HepG2 (cell line): Measurements from ENCODE around the gene CEACAM16.

ENCODE experiments used
- CENPBD1 ChIP-seq: sonication (generic); formaldehyde crosslinking; IDR thresholded peaks from 2 replicates; pipeline ENCODE4 v1.8.0; 2022; ENCODE audit warnings: missing genetic modification reagents, low read depth, mild to moderate bottlenecking, borderline replicate concordance
- CHD4 ChIP-seq: fragments of 200-600 bp; sonication (generic); IDR thresholded peaks from 2 replicates; pipeline ENCODE4 v1.7.0; 2017; ENCODE audit warnings: mild to moderate bottlenecking, low read length, borderline replicate concordance
- IRX3 ChIP-seq: sonication (generic); formaldehyde crosslinking; IDR thresholded peaks from 2 replicates; pipeline ENCODE4 v1.8.1; 2023; ENCODE audit warnings: mild to moderate bottlenecking, low read depth, missing genetic modification reagents, borderline replicate concordance
- SMAD3 ChIP-seq: sonication (generic); formaldehyde crosslinking; IDR thresholded peaks from 2 replicates; pipeline ENCODE4 v1.4.0; 2020; ENCODE audit warnings: missing genetic modification reagents
- SOX6 ChIP-seq, 2 experiments: fragments of 450-650 bp in 1 of 2; sonication (generic) in 1 of 2; formaldehyde crosslinking in 1 of 2; IDR thresholded peaks; 2 replicates each; pipeline versions ENCODE4 v1.4.0 to v1.6.1; 2017 to 2020; ENCODE audit warnings: antibody characterized with exemption in 1 of 2, mild to moderate bottlenecking in 1 of 2, missing genetic modification reagents in 1 of 2
- ZBTB2 ChIP-seq: sonication (generic); formaldehyde crosslinking; IDR thresholded peaks from 2 replicates; pipeline ENCODE4 v1.8.0; 2022; ENCODE audit warnings: low read depth, missing genetic modification reagents
- ZC3H4 ChIP-seq: sonication (generic); formaldehyde crosslinking; IDR thresholded peaks from 2 replicates; pipeline ENCODE4 v1.4.0; 2020; ENCODE audit warnings: missing genetic modification reagents, borderline replicate concordance
- TF ChIP-seq, protein P1 (sequence below): sonication (generic); formaldehyde crosslinking; IDR thresholded peaks from 2 replicates; pipeline ENCODE4 v1.4.0; 2020; ENCODE audit warnings: missing genetic modification reagents, borderline replicate concordance
- TF ChIP-seq, protein P2 (sequence below): sonication (generic); formaldehyde crosslinking; IDR thresholded peaks from 2 replicates; pipeline ENCODE4 v1.5.0; 2020; ENCODE audit warnings: mild to moderate bottlenecking, missing genetic modification reagents, moderate library complexity
- TF ChIP-seq, protein P3 (sequence below): sonication (generic); formaldehyde crosslinking; IDR thresholded peaks from 2 replicates; pipeline ENCODE4 v1.4.0; 2020; ENCODE audit warnings: mild to moderate bottlenecking, missing genetic modification reagents

GRCh38 chr19:44758596-44758995 is 59.6 kb downstream of the CEACAM16 start:
- TF ChIP-seq IRX3 (no peak), CENPBD1 (CRISPR knock-in tag) (no peak), SOX6 (IDR thresholded peaks at IDR 0.05) (no peak), SOX6 (CRISPR knock-in tag; IDR thresholded peaks at IDR 0.05) (no peak), SMAD3 (CRISPR knock-in tag) (no peak), ZC3H4 (CRISPR knock-in tag) (no peak), CHD4 (no peak), ZBTB2 (no peak)
- TF ChIP-seq, protein P1, sequence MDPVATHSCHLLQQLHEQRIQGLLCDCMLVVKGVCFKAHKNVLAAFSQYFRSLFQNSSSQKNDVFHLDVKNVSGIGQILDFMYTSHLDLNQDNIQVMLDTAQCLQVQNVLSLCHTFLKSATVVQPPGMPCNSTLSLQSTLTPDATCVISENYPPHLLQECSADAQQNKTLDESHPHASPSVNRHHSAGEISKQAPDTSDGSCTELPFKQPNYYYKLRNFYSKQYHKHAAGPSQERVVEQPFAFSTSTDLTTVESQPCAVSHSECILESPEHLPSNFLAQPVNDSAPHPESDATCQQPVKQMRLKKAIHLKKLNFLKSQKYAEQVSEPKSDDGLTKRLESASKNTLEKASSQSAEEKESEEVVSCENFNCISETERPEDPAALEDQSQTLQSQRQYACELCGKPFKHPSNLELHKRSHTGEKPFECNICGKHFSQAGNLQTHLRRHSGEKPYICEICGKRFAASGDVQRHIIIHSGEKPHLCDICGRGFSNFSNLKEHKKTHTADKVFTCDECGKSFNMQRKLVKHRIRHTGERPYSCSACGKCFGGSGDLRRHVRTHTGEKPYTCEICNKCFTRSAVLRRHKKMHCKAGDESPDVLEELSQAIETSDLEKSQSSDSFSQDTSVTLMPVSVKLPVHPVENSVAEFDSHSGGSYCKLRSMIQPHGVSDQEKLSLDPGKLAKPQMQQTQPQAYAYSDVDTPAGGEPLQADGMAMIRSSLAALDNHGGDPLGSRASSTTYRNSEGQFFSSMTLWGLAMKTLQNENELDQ: no peak
- TF ChIP-seq, protein P2, sequence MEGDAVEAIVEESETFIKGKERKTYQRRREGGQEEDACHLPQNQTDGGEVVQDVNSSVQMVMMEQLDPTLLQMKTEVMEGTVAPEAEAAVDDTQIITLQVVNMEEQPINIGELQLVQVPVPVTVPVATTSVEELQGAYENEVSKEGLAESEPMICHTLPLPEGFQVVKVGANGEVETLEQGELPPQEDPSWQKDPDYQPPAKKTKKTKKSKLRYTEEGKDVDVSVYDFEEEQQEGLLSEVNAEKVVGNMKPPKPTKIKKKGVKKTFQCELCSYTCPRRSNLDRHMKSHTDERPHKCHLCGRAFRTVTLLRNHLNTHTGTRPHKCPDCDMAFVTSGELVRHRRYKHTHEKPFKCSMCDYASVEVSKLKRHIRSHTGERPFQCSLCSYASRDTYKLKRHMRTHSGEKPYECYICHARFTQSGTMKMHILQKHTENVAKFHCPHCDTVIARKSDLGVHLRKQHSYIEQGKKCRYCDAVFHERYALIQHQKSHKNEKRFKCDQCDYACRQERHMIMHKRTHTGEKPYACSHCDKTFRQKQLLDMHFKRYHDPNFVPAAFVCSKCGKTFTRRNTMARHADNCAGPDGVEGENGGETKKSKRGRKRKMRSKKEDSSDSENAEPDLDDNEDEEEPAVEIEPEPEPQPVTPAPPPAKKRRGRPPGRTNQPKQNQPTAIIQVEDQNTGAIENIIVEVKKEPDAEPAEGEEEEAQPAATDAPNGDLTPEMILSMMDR (CRISPR knock-in tag): no peak
- TF ChIP-seq, protein P3, sequence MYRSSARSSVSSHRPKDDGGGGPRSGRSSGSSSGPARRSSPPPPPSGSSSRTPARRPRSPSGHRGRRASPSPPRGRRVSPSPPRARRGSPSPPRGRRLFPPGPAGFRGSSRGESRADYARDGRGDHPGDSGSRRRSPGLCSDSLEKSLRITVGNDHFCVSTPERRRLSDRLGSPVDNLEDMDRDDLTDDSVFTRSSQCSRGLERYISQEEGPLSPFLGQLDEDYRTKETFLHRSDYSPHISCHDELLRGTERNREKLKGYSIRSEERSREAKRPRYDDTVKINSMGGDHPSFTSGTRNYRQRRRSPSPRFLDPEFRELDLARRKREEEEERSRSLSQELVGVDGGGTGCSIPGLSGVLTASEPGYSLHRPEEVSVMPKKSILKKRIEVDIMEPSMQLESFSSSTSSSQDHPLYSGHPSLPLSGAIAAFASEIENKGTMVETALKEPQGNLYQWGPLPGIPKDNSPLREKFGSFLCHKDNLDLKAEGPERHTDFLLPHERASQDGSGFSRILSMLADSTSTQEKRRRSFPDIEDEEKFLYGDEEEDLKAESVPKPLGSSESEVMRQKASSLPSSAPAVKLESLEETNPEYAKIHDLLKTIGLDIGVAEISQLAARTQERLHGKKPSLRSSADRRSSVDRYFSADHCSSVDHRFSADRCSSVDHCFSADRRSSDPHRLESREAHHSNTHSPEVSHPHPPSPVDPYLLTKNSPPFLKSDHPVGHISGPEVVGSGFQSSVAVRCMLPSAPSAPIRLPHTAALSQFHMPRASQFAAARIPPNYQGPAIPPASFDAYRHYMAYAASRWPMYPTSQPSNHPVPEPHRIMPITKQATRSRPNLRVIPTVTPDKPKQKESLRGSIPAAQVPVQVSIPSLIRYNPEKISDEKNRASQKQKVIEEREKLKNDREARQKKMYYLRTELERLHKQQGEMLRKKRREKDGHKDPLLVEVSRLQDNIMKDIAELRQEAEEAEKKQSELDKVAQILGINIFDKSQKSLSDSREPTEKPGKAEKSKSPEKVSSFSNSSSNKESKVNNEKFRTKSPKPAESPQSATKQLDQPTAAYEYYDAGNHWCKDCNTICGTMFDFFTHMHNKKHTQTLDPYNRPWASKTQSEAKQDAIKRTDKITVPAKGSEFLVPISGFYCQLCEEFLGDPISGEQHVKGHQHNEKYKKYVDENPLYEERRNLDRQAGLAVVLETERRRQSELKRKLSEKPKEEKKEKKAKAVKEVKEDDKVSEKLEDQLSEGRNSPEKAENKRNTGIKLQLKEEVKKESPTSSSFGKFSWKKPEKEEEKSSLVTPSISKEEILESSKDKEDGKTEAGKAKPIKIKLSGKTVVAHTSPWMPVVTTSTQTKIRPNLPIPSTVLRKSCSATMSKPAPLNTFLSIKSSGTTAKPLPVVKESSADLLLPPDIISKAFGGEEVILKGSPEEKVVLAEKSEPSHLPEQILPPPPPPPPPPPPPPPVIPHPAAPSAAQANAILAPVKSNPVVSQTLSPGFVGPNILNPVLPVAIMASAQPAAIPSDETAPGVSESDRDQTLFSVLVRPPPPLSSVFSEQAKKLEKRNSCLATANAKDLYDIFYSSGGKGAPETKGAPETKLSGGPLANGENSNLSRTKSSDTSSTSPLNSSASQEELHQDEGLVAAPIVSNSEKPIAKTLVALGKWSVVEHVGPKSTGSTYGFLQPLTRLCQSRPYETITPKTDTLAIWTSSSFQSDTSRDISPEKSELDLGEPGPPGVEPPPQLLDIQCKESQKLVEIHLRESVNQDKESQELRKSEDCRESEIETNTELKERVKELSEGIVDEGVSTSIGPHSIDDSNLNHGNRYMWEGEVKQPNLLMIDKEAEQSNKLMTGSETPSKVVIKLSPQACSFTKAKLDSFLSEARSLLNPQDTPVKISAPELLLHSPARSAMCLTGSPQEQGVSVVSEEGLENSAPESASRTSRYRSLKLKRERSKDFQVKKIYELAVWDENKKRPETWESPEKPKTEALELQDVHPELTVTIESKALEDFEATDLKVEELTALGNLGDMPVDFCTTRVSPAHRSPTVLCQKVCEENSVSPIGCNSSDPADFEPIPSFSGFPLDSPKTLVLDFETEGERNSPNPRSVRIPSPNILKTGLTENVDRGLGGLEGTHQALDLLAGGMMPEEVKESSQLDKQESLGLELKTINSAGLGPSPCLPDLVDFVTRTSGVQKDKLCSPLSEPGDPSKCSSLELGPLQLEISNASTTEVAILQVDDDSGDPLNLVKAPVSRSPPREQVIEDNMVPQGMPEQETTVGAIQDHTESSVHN: no peak
